Muscle layer of colon (tissue), 2 donors: ENCODE data around the gene SNX18.
A peak's percentile ranks its signal among the peaks of the same experiment; 100 is the strongest.

ENCODE experiments used
- H3K27ac ChIP-seq: one replicate; pipeline ENCODE4 v1.7.0; 2013; ENCODE audit warnings: low read depth, mild to moderate bottlenecking, low read length, moderate library complexity
- H3K27me3 ChIP-seq, 2 donors: one replicate each; pipeline ENCODE4 v1.7.0; 2013; ENCODE audit warnings: low read length in 2 of 2, mild to moderate bottlenecking in 2 of 2; ENCODE audit not compliant: insufficient read depth in 2 of 2, control insufficient read depth in 1 of 2
- H3K36me3 ChIP-seq: one replicate; pipeline ENCODE4 v1.7.0; 2013; ENCODE audit warnings: mild to moderate bottlenecking, low read length; ENCODE audit not compliant: insufficient read depth
- H3K4me1 ChIP-seq: one replicate; pipeline ENCODE4 v1.7.0; 2013; ENCODE audit warnings: mild to moderate bottlenecking, low read length; ENCODE audit not compliant: insufficient read depth
- H3K4me3 ChIP-seq, 2 donors: one replicate each; pipeline ENCODE4 v1.7.0; 2013; ENCODE audit warnings: low read length in 2 of 2, low read depth in 1 of 2, mild to moderate bottlenecking in 1 of 2, moderate library complexity in 1 of 2
- H3K9ac ChIP-seq: one replicate; pipeline ENCODE4 v1.7.0; 2013; ENCODE audit warnings: low read length
- H3K9me3 ChIP-seq: one replicate; pipeline ENCODE4 v1.7.0; 2013; ENCODE audit warnings: mild to moderate bottlenecking, low read length
- donor health status: abdominal sarcoma.
- donor health status: Adenocarcinoma of cecum.

SNX18 gene

GRCh38 chr5:54520940-54521339 is 3.4 kb downstream of the SNX18 start:
- Histone ChIP-seq H3K9ac (peak overlapping the region; percentile 2), H3K27me3 (no peaks in the 10 kb centered on the region), H3K36me3 (no peaks in the 10 kb centered on the region), H3K4me3 (peak overlapping the region; percentile 86 to 90), H3K27ac (peak overlapping the region; percentile 86), H3K4me1 (peaks cover 54% of the 10 kb centered on the region), H3K9me3 (no peaks in the 10 kb centered on the region)

- Histone ChIP-seq H3K27me3 (no peaks in the 10 kb centered on the region), H3K4me1 (peaks cover 58% of the 10 kb centered on the region), H3K9me3 (no peaks in the 10 kb centered on the region), H3K27ac (no peak overlapping the region), H3K36me3 (no peaks in the 10 kb centered on the region), H3K4me3 (peak overlapping the region in 1 of 2 donors; percentile 86), H3K9ac (no peak overlapping the region)
These were observed 4.4 kb downstream of the SNX18 start for GRCh38 chr5:54521856-54522479.

GRCh38 chr5:54523534-54523933 is 6.0 kb downstream of the SNX18 start:
- no peaks in the 10 kb centered on the region for H3K27me3 ChIP-seq
- H3K9me3 ChIP-seq: no peaks in the 10 kb centered on the region
- H3K4me3 ChIP-seq: peak overlapping the region in 1 of 2 donors; percentile 19
- no peak overlapping the region for H3K9ac ChIP-seq
- H3K4me1 ChIP-seq: peaks cover 57% of the 10 kb centered on the region
- no peaks in the 10 kb centered on the region for H3K36me3 ChIP-seq
- peak overlapping the region; percentile 45 for H3K27ac ChIP-seq

GRCh38 chr5:54524082-54524481 is 6.5 kb downstream of the SNX18 start:
- Histone ChIP-seq H3K27ac (peak overlapping the region; percentile 45), H3K36me3 (no peaks in the 10 kb centered on the region), H3K4me3 (peak overlapping the region in 1 of 2 donors; percentile 19), H3K27me3 (no peaks in the 10 kb centered on the region), H3K9me3 (no peaks in the 10 kb centered on the region), H3K4me1 (peaks cover 54% of the 10 kb centered on the region), H3K9ac (peak overlapping the region; percentile 7)

GRCh38 chr5:54524704-54525103 is 7.1 kb downstream of the SNX18 start:
- Histone ChIP-seq H3K4me1 (peaks cover 48% of the 10 kb centered on the region), H3K9me3 (no peaks in the 10 kb centered on the region), H3K9ac (peak overlapping the region; percentile 7), H3K36me3 (no peaks in the 10 kb centered on the region), H3K27ac (peak overlapping the region; percentile 45), H3K4me3 (peak overlapping the region in 1 of 2 donors; percentile 19), H3K27me3 (no peaks in the 10 kb centered on the region)

- Histone ChIP-seq H3K4me3 (no peak overlapping the region), H3K9ac (no peak overlapping the region), H3K9me3 (no peaks in the 10 kb centered on the region), H3K36me3 (no peaks in the 10 kb centered on the region), H3K4me1 (peaks cover 47% of the 10 kb centered on the region), H3K27me3 (no peaks in the 10 kb centered on the region), H3K27ac (peak overlapping the region; percentile 45)
These were observed 7.7 kb downstream of the SNX18 start for GRCh38 chr5:54525261-54525660.

GRCh38 chr5:54525692-54526091 is 8.1 kb downstream of the SNX18 start:
- Histone ChIP-seq H3K9me3 (no peaks in the 10 kb centered on the region), H3K36me3 (no peaks in the 10 kb centered on the region), H3K27ac (no peak overlapping the region), H3K9ac (no peak overlapping the region), H3K4me3 (no peak overlapping the region), H3K27me3 (no peaks in the 10 kb centered on the region), H3K4me1 (peaks cover 47% of the 10 kb centered on the region)

GRCh38 chr5:54526604-54527288 is 9.2 kb downstream of the SNX18 start:
- Histone ChIP-seq H3K9ac (no peak overlapping the region), H3K27ac (no peak overlapping the region), H3K4me1 (peaks cover 50% of the 10 kb centered on the region), H3K36me3 (no peaks in the 10 kb centered on the region), H3K9me3 (no peaks in the 10 kb centered on the region), H3K4me3 (no peak overlapping the region), H3K27me3 (no peaks in the 10 kb centered on the region)

- Histone ChIP-seq H3K27me3 (no peaks in the 10 kb centered on the region), H3K27ac (no peak overlapping the region), H3K4me3 (no peak overlapping the region), H3K9me3 (no peaks in the 10 kb centered on the region), H3K4me1 (peaks cover 38% of the 10 kb centered on the region), H3K9ac (no peak overlapping the region), H3K36me3 (no peaks in the 10 kb centered on the region)
These were observed 11.2 kb downstream of the SNX18 start for GRCh38 chr5:54528633-54529209.

- Histone ChIP-seq H3K4me3 (no peak overlapping the region), H3K36me3 (no peaks in the 10 kb centered on the region), H3K9me3 (no peaks in the 10 kb centered on the region), H3K4me1 (peaks cover 38% of the 10 kb centered on the region), H3K9ac (no peak overlapping the region), H3K27me3 (no peaks in the 10 kb centered on the region), H3K27ac (no peak overlapping the region)
These were observed 12.0 kb downstream of the SNX18 start for GRCh38 chr5:54529565-54529964.

- H3K4me3 ChIP-seq: no peak overlapping the region
- no peaks in the 10 kb centered on the region for H3K36me3 ChIP-seq
- H3K27ac ChIP-seq: no peak overlapping the region
- no peak overlapping the region for H3K9ac ChIP-seq
- H3K9me3 ChIP-seq: no peaks in the 10 kb centered on the region
- H3K27me3 ChIP-seq: no peaks in the 10 kb centered on the region
- peaks cover 34% of the 10 kb centered on the region for H3K4me1 ChIP-seq
These were observed 14.0 kb downstream of the SNX18 start for GRCh38 chr5:54531546-54531945.
